Measurements from ENCODE around the gene STAT2. TPM values are rescaled to one million over a fixed set of nuclear protein-coding genes. Genes with fewer than 3 reads are reported as not detected.
"Not testable (repeated sequence)": the region's sequence is repeated elsewhere in the genome, so short reads cannot be mapped to it uniquely, and the experiment has no call there.

Gene STAT2
- total RNA-seq, 1 experiment from 2014 or later = 131 TPM

- in situ Hi-C loops (cut with HindIII; ENCODE audit: low pct_unique_long_range_greater_than_20kb, low sequenced_read_pairs) = no loop called here
- DNase-seq (ENCODE audit: low read depth, low spot score) = no peak
Measured at GRCh38 chr12:56336361-56337167, 23.3 kb downstream of the STAT2 start.

GRCh38 chr12:56335527-56335926, 24.4 kb downstream of the STAT2 start:
- in situ Hi-C loops (cut with HindIII; ENCODE audit: low pct_unique_long_range_greater_than_20kb, low sequenced_read_pairs); DNase-seq (ENCODE audit: low read depth, low spot score): not testable (repeated sequence)

DNA sequence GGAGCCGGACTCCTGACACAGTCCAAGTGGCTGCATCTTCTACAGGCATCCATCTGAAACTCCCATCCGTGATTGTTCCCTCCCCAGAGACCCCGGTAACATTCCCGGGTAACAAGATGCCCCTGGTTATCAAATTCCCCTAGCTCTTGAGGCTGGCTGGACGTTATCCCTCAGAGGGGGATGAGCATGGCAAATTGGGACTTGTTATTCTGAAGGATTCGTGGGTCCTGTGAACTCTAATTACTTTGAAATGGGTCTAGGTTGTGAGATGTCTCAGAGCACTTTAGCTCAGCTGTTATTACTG, 25.5 kb downstream of the STAT2 start:
- in situ Hi-C loops (cut with HindIII; ENCODE audit: low pct_unique_long_range_greater_than_20kb, low sequenced_read_pairs) = no loop called here
- no peak for DNase-seq (ENCODE audit: low read depth, low spot score)

DNA sequence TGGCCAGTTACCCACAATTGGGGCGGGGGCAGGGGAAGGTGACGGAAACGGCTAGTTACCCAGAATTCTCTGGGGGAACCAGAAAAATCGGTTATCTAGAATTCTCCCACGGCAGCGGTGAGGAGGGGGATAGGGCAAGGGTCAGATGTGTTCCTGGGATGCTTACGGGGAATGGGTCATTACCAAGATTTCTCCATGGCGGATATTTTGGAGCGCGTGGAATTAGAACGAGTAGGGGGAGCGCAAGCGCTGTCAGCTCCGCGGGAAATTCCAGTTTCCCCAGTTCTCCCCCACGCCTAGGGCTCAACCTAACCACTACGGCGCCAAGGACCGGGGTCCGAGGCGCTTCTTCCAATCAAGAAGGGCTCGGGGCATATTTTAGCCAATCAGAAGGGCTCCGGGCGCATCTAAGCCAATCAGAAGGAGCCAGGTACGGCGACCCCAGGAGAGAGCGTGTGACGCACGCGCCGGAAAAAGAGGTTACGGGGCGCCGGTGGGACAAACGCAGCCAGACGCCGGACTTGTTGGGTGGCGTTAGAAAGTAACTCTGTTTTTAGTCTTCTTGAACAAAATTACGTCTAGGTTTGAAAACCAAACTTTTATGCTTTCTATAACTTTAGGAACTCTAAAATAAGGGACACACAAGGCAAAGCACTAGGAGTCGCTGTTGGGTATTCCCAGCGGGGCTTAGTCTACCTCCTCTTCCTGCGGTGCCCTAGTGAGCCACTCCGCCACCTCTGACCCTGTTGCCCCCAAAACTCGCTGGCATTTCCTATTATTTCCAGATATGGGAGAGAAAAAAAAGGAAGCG, 26.0 kb downstream of the STAT2 start, which contains the start of gene PAN2:
Gene PAN2 (minus strand): TSS at position 322 of the 811 bp plus-strand sequence. CDS start 906 bp downstream, outside the sequence.
- DNase-seq (ENCODE audit: low read depth, low spot score) = peak; percentile 97
- in situ Hi-C loops (cut with HindIII; ENCODE audit: low pct_unique_long_range_greater_than_20kb, low sequenced_read_pairs) = no loop called here

DNA sequence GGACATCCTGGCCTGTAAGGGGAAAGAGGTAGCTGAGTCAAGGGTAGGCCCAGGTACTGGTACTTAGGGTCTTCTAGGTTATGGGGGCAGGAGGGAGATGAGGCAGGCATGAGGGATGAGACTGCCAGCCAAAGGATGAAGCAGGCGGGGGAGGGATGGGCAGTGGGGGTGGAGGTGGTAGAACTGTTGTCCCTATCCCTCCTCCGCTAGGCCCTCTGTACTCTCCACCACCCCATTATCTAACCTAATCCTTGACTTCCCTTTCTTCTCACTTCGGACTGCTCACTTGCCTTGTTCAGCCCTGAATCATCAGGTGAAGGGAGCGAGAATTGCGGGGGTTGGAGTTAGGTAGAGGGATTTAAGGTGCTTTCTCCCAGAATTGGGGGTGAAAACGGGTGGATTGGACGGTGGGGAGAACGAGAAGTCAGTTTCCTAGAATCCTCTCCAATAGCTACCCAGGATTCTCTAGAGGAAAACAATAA, 26.7 kb downstream of the STAT2 start:
- in situ Hi-C loops (cut with HindIII; ENCODE audit: low pct_unique_long_range_greater_than_20kb, low sequenced_read_pairs) = no loop called here
- DNase-seq (ENCODE audit: low read depth, low spot score) = no peak

DNA sequence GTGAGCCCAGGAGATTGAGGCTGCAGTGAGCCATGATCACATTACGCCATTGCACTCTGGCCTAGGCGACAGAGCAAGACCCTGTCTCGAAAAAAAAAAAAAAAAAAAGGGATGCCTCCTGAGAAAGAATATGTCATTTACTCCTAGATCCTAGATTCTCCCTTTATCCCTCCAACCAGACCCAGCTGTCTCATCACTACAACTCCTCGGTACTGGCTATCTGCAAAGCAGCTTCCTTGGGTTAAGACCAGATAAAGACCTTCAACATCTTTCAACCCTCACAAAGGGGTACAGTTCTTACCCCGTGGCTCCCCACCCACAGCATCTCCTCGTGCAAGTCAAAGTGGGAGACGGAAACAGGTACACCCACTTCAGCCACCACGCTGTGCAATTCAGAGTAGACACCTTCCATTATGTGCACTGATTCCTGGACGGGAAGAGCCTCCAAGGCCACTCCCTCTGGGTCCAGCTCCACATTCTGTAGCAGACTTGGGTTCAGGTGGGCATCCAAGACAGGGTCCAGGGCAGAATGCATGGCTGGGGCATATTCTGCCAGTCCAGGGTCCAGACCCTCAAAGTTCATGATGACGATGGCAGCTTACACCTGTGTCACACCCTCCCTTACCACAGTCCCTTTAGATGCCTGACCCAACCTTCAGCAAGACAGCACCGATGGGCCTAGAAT, 27.3 kb downstream of the STAT2 start:
- in situ Hi-C loops (cut with HindIII; ENCODE audit: low pct_unique_long_range_greater_than_20kb, low sequenced_read_pairs) = no loop called here

DNA sequence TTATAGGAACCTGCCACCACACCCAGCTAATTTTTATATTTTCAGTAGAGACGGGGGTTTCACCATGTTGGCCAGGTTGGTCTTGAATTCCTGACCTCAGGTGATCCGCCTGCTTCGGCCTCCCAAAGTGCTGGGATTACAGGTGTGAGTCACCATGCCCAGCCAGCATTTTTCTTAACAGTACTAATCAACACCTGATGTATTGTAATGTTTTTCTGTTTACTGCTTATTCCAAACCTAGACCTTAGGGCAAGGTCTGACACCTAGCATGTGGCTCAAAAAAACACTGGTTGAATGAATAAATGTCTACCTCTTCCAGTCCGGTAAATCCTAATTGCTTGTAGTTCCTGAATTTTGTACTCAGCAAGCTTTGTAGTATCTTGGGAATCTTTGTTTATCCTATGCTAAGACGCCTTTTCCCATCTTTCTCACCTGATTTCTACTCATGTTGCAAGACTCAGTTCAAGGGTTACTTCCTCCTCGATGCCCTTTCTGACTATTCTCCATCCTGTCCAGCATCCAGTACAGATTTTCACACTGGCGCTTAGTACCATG, 28.9 kb downstream of the STAT2 start:
- no peak for DNase-seq (ENCODE audit: low read depth, low spot score)
- in situ Hi-C loops (cut with HindIII; ENCODE audit: low pct_unique_long_range_greater_than_20kb, low sequenced_read_pairs) = no loop called here

More for the DNA sequence above, 27.3 kb downstream of the STAT2 start:
- no peak for DNase-seq (ENCODE audit: low read depth, low spot score)

DNA sequence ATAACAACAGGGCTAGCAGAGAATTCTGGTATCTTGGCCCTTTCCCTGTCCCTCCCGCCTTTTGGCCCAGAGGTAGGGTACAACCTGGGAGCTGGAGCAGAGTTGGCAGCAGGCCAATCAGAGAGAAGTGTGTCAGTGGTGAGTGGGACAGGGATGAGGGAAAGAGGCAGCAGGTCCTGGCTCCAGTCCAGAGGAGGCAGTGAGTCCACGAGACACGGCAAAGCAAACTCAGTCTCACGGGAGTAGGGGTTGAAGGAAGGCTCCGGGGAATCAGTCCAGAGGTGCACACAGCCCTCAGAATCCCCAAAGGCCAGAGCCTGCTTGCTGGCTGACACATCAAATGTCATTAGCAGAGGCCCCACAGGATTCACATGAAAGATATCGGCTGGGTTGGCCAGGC, 33.4 kb downstream of the STAT2 start:
- no peak for DNase-seq (ENCODE audit: low read depth, low spot score)

GRCh38 chr12:56326126-56326525, 33.8 kb downstream of the STAT2 start:
- in situ Hi-C loops (cut with HindIII; ENCODE audit: low pct_unique_long_range_greater_than_20kb, low sequenced_read_pairs) = no loop called here
- DNase-seq (ENCODE audit: low read depth, low spot score) = no peak

More for the DNA sequence above, 33.4 kb downstream of the STAT2 start:
- in situ Hi-C loops (cut with HindIII; ENCODE audit: low pct_unique_long_range_greater_than_20kb, low sequenced_read_pairs) = no loop called here

DNA sequence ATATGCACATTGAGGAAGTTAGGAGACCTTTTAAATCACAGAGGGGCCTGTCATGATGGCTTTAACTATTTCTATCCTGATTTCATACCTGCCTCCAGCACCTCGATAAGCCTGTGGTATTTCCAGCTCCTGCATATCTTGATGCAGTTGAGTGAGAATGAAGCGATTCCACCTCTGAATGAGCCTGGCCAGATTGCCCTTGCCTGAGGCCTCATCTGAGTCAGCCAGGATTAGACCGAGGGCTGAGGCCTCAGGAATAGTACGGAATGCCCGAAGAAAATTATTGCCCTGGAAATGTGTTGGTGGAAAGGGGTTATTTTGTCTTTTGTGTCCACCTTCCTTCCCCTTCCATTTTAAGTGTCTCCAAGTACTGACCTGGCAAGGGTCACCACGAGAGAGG, 35.7 kb downstream of the STAT2 start:
- in situ Hi-C loops (cut with HindIII; ENCODE audit: low pct_unique_long_range_greater_than_20kb, low sequenced_read_pairs) = no loop called here
- no peak for DNase-seq (ENCODE audit: low read depth, low spot score)

DNA sequence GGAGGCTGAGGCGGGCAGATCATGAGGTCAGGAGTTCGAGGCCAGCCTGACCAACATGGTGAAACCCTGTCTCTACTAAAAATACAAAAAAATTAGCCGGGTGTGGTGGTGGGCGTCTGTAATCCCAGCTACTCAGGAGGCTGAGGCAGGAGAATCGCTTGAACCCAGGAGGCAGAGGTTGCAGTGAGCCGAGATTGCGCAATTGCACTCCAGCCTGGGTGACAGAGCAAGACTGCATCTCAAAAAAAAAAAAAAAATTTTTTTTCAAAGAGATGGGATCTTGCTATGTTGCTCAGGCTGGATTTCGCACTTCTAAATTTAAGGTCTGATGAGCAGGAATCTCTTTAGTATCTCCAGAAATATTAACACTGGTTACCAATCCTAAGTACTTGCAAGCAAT, 38.3 kb downstream of the STAT2 start:
- DNase-seq (ENCODE audit: low read depth, low spot score); in situ Hi-C loops (cut with HindIII; ENCODE audit: low pct_unique_long_range_greater_than_20kb, low sequenced_read_pairs): not testable (repeated sequence)

- no peak for DNase-seq (ENCODE audit: low read depth, low spot score)
Measured at GRCh38 chr12:56321027-56321426, 38.9 kb downstream of the STAT2 start.

DNA sequence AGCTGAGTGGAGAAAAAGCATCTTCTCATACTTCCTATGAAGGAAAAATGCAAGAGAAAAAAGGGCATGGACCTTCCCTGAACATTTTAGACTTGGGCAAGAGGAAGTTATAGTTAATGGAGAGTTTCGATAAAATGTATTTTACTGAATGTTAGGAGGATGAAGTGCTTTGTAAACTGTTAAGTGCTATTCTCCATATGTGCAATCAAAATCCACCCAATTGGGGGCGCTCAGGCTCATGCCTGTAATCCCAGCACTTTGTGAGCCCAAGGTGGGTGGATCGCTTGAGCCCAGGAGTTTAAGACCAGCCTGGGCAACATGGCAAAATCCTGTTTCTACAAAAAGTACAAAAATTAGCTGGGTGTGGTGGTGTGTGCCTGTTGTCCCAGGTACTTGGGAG, 42.2 kb downstream of the STAT2 start:
- in situ Hi-C loops (cut with HindIII; ENCODE audit: low pct_unique_long_range_greater_than_20kb, low sequenced_read_pairs) = no loop called here
- DNase-seq (ENCODE audit: low read depth, low spot score) = peak; percentile 47

More at GRCh38 chr12:56321027-56321426, 38.9 kb downstream of the STAT2 start:
- in situ Hi-C loops (cut with HindIII; ENCODE audit: low pct_unique_long_range_greater_than_20kb, low sequenced_read_pairs) = no loop called here

DNA sequence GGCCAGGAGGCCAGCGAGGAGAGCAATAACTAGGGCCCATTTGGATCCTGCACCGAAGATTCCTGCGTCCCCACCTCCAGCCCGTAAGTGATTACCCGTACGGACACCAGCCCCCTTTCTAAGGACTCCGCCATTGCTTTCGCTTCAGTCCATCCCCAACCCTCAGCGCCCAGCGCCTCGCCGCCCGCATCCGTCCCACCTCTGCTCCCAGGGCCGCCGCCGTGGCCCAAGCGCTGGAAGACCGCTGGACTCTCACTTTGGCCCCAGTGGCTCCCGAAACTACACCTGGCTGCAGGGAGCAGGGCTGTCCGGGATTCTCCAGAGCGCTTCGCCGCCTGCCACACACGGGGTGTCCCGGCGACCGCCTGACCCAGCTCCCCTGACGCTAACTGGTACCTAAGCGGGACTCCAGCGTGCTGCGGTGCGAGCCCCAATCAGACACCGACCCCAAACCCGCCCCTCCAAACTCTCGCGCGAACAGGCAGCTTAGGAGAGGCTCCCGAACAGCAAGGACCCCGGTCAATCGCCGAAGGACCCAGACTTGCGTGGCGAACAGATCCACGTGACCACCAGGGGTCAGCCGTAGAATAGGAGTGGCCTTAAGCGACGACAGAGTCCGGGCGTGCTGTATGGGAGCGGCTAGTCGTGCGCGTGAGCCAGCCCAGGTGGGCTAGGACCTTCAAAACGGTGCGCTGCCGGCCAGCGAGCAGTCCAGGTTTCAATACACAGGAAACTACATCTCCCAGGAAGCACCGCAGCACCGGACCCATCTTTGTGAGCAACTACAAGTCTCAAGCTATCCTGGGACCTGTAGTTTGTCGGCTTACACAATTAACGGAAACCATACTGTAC, 44.1 kb downstream of the STAT2 start, which contains the start of gene CNPY2:
Gene CNPY2 (minus strand): TSS at position 367 of the 852 bp plus-strand sequence. CDS start 771 bp downstream, outside the sequence.
- DNase-seq (ENCODE audit: low read depth, low spot score) = peak; percentile 96

GRCh38 chr12:56315249-56315621, 44.7 kb downstream of the STAT2 start:
- in situ Hi-C loops (cut with HindIII; ENCODE audit: low pct_unique_long_range_greater_than_20kb, low sequenced_read_pairs) = no loop called here
- DNase-seq (ENCODE audit: low read depth, low spot score) = peak; percentile 87

More for the DNA sequence above, 44.1 kb downstream of the STAT2 start, which contains the start of gene CNPY2:
- in situ Hi-C loops (cut with HindIII; ENCODE audit: low pct_unique_long_range_greater_than_20kb, low sequenced_read_pairs) = no loop called here

DNA sequence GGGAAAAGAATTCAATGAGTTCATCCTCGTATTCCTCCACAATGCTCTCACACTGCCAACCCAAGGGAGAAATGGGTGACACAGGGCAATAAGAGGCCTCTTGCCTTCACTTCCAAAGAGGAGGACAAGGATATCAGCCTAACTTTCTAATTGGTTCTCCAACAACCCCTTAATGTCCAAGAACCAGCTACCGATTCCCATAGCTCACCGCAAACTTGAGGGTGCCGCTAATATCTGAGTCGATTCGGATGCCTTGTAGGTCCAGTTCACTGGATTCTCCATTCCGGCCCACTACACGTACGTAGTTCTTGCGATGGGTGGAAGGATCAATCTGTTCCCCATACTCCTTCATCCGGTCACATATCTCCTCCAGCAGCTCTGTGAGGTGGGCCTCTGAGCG, 48.9 kb downstream of the STAT2 start:
- no peak for DNase-seq (ENCODE audit: low read depth, low spot score)
- in situ Hi-C loops (cut with HindIII; ENCODE audit: low pct_unique_long_range_greater_than_20kb, low sequenced_read_pairs) = no loop called here

DNA sequence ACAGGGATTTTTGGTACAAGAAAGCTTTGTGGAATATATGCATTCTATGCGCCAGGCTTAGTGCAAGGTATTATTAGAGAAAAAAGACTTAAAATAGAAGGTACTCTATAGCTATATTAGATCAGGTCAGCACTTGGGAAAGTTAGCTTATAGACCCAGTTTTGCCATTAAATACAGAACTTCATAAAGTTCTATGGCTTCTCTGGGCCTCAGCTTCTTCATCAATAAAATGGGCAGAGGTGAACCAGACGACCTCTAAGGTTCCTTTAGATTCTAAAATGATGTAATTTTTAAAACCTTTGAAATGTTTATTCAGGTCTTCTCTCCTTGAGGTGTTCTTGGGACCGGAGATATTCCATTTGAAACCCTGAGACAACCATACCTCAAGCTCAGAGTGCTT, 51.2 kb downstream of the STAT2 start:
- in situ Hi-C loops (cut with HindIII; ENCODE audit: low pct_unique_long_range_greater_than_20kb, low sequenced_read_pairs) = no loop called here
- no peak for DNase-seq (ENCODE audit: low read depth, low spot score)
